ENCODE data around the gene GCNT1.
"Not testable (repeated sequence)": the region's sequence is repeated elsewhere in the genome, so short reads cannot be mapped to it uniquely, and the experiment has no call there.

GCNT1 gene

GRCh38 chr9:76458903-76459693 lies at the start of gene GCNT1:
GCNT1 (plus strand) TSS chr9:76459182; CDS start chr9:76502382, 43,200 bp downstream.
- DNase-seq (ENCODE audit: low spot score), result peak; percentile 71

GRCh38 chr9:76412638-76413037 lies 46.3 kb upstream of the GCNT1 start:
- DNase-seq (ENCODE audit: low spot score), result no peak

- no peak for DNase-seq (ENCODE audit: low spot score)
Measured at GRCh38 chr9:76413658-76414057, 45.3 kb upstream of the GCNT1 start.

GRCh38 chr9:76414661-76415060 lies 44.3 kb upstream of the GCNT1 start:
- no peak for DNase-seq (ENCODE audit: low spot score)

GRCh38 chr9:76415154-76415553 lies 43.8 kb upstream of the GCNT1 start:
- no peak for DNase-seq (ENCODE audit: low spot score)

- DNase-seq (ENCODE audit: low spot score), result no peak
Measured at GRCh38 chr9:76415731-76416130, 43.3 kb upstream of the GCNT1 start.

GRCh38 chr9:76417394-76417793 lies 41.6 kb upstream of the GCNT1 start:
- no peak for DNase-seq (ENCODE audit: low spot score)

- peak; percentile 50 for DNase-seq (ENCODE audit: low spot score)
Measured at GRCh38 chr9:76419782-76420380, 39.1 kb upstream of the GCNT1 start.

DNA sequence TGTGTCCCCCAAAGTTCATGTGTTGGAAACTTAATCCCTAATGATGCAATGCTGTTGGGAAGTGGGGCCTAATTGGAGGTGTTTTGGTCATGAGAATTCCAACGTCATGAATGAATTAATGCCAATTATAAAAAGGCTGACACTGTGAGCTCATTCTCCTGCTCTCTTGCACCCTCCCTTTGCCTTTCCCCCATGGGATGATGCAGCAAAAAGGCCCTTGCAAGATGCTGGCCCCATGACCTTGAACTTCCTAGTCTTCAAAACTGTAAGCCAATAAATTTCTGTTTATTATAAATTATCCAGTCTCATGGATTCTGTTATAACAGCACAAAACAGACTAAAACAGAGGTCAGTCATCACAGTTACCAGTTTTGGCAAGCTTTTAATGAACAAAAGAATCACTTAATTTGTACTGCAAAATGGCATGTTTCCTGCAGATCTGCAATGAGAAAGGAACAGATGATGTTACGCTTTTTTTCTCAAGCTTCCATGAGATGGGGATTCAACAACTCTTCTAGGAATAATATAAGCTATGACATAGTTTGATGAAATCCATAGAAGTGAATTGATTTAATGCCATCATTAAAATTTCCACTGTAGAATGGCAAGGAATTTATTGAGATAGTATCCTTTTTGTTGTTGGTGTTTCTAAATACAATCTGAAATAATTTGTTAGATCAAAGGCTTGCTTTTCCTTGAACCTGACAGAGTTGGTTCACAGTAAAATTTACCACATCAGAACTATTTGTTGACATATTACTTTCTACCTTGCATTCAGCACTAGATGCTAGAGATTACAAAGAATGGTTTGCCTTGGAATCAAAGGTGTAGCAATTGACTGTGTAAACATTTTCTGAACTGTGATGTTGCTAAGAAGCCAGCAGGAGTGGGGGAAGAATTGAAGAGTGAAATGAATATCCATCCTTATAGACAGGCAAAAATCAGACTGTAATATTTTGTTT lies 35.5 kb upstream of the GCNT1 start:
- DNase-seq (ENCODE audit: low spot score), result no peak

- DNase-seq (ENCODE audit: low spot score), result no peak
Measured at GRCh38 chr9:76424491-76424890, 34.5 kb upstream of the GCNT1 start.

DNA sequence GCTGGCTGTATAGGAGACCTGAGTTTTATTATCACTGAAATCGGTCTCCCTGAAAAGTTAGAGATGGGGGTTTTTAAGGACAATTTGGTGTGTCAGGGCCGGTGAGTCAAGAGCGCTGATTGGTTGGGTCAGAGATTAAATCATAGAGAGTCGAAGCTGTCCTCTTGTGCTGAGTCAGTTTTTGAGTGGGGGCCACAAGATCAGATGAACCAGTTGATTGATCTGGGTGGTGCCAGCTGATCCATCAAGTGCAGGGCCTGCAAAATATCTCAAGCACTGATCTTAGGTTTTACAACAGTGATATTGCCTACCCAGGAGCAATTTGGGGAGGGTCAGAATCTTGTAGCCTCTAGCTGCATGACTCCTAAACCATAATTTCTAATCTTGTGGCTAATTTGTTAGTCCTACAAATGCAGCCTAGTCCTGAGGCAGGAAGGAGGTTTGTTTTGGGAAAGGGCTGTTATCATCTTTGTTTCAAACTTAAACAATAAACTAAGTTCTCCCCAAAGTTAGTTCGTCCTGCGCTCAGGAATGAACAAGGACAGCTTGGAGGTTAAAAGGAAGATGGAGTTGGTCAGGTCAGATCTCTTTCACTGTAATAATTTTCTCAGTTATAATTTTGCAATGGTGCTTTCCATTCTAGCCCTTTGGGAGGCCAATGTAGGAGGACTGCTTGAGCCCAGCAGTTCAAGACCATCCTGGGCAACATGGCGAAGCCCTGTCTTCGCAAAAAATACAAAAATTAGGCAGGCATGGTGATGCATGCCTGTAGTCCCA lies 33.1 kb upstream of the GCNT1 start:
- DNase-seq (ENCODE audit: low spot score), result no peak

- no peak for DNase-seq (ENCODE audit: low spot score)
Measured at GRCh38 chr9:76426807-76427419, 32.1 kb upstream of the GCNT1 start.

- no peak for DNase-seq (ENCODE audit: low spot score)
Measured at GRCh38 chr9:76431601-76432000, 27.4 kb upstream of the GCNT1 start.

DNA sequence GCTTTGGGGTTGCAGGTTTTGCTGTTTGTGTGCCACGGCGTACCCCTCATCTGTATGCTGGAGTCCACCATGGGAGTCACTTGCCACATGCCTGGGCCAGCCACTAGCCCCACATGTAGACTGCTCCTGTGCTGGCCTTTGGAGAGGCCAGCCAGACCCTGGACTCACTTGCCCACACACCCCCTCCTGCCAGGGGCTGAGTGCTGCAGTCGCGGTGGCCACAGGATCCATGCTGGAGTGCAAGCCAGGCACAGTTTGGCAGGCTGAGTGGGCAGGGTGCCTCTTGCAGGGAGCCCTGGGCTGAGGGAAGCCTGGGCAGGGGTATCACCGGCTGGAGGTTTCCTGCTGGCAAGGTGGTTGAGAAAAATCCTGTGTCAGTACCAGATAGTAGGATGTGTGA lies 25.6 kb upstream of the GCNT1 start:
- no peak for DNase-seq (ENCODE audit: low spot score)

DNA sequence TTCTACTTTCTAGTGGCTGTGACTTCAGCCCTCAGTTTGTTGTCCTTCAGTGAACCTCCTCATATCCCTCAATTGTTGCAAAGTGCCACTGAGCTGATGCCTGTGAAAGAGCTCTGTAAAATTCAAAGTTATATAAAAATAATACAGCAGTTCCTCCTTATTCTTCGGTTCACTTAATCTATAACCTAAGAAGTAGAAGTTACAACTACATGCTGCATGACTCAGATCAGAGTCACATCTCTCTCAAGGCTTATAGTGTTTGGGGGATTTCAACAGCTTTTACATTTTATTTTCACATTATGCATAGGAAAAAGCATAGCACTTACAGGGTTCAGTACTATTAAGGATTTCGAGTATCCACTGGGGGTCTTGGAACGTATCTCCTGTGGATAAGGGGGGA lies 25.1 kb upstream of the GCNT1 start:
- no peak for DNase-seq (ENCODE audit: low spot score)

- not testable (repeated sequence) for DNase-seq (ENCODE audit: low spot score)
Measured at GRCh38 chr9:76434897-76435296, 24.1 kb upstream of the GCNT1 start.

DNA sequence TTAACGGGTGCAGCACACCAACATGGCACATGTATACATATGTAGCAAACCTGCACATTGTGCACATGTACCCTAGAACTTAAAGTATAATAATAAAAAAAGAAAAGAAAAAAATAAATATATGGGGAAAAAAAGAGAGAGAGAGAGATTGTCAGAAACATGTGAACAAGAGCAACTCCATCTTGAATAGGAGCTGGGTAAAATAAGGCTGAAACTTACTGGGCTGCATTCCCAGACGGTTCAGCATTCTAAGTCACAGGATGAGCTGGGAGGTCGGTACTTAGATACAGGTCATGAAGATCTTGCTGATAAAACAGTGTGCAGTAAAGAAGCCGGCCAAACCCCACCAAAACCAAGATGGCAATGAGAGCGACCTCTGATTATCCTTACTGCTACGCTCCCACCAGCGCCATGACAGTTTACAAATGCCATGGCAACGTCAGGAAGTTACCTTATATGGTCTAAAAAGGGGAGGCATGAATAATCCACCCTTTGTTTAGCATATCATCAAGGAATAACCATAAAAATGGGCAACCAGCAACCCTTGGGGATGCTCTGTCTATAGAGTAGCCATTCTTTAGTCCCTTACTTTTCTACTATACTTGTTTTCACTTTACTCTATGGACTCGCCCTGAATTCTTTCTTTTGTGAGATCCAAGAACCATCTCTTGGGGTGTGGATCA lies 21.8 kb upstream of the GCNT1 start:
- DNase-seq (ENCODE audit: low spot score), result not testable (repeated sequence)

- no peak for DNase-seq (ENCODE audit: low spot score)
Measured at GRCh38 chr9:76438841-76439588, 20.0 kb upstream of the GCNT1 start.

- DNase-seq (ENCODE audit: low spot score), result no peak
Measured at GRCh38 chr9:76441551-76442322, 17.2 kb upstream of the GCNT1 start.
